ENCODE measurements around the gene CACNA1G.

CACNA1G gene

DNA sequence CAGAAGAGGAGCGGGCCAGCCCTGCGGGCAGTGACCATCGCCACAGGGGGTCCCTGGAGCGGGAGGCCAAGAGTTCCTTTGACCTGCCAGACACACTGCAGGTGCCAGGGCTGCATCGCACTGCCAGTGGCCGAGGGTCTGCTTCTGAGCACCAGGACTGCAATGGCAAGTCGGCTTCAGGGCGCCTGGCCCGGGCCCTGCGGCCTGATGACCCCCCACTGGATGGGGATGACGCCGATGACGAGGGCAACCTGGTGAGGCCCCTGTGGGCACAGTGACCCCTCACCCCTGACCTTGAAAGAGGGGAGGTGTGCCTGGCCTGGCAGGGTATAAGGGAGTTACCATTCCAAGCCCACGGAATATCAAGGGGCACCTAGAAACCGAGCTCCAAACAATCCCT lies 39.1 kb downstream of the CACNA1G start:
- H3K9ac ChIP-seq (ENCODE audit: low read depth, low read length), result no peak overlapping the region
- no peak overlapping the region for H3K4me2 ChIP-seq (ENCODE audit: insufficient read depth, low read length)
- ATAC-seq (ENCODE audit: insufficient read depth, low read depth), result no peak
- TF ChIP-seq, protein P1, sequence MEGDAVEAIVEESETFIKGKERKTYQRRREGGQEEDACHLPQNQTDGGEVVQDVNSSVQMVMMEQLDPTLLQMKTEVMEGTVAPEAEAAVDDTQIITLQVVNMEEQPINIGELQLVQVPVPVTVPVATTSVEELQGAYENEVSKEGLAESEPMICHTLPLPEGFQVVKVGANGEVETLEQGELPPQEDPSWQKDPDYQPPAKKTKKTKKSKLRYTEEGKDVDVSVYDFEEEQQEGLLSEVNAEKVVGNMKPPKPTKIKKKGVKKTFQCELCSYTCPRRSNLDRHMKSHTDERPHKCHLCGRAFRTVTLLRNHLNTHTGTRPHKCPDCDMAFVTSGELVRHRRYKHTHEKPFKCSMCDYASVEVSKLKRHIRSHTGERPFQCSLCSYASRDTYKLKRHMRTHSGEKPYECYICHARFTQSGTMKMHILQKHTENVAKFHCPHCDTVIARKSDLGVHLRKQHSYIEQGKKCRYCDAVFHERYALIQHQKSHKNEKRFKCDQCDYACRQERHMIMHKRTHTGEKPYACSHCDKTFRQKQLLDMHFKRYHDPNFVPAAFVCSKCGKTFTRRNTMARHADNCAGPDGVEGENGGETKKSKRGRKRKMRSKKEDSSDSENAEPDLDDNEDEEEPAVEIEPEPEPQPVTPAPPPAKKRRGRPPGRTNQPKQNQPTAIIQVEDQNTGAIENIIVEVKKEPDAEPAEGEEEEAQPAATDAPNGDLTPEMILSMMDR (IDR thresholded peaks at IDR 0.05; ENCODE audit: borderline replicate concordance, extremely low read depth, low read length, poor library complexity, severe bottlenecking), result no peak
- TF ChIP-seq EZH2 (IDR thresholded peaks at IDR 0.05; ENCODE audit: borderline replicate concordance, low read depth, low read length, severe bottlenecking), result no peak
- peaks cover 11% of the 10 kb centered on the region for H3K27me3 ChIP-seq (ENCODE audit: insufficient read depth, low read length, poor library complexity)
- no peak for DNase-seq
- H3K79me2 ChIP-seq (ENCODE audit: insufficient read depth, low read length), result no peaks in the 10 kb centered on the region
- H4K20me1 ChIP-seq (ENCODE audit: insufficient read depth, low read length), result no peaks in the 10 kb centered on the region
- H3K4me3 ChIP-seq (ENCODE audit: low read depth in 1 of 2, low read length in 2 of 2), result no peak overlapping the region
- no peaks in the 10 kb centered on the region for H3K9me3 ChIP-seq (ENCODE audit: insufficient read depth, low read length, severe bottlenecking)
- no peak overlapping the region for H2AFZ ChIP-seq (ENCODE audit: low read depth, low read length)
- H3K36me3 ChIP-seq (ENCODE audit: insufficient read depth, low read length), result no peaks in the 10 kb centered on the region
- H3K4me1 ChIP-seq (ENCODE audit: insufficient read depth, low read length), result no peaks in the 10 kb centered on the region
- no peak overlapping the region for H3K27ac ChIP-seq (ENCODE audit: low read length)

DNA sequence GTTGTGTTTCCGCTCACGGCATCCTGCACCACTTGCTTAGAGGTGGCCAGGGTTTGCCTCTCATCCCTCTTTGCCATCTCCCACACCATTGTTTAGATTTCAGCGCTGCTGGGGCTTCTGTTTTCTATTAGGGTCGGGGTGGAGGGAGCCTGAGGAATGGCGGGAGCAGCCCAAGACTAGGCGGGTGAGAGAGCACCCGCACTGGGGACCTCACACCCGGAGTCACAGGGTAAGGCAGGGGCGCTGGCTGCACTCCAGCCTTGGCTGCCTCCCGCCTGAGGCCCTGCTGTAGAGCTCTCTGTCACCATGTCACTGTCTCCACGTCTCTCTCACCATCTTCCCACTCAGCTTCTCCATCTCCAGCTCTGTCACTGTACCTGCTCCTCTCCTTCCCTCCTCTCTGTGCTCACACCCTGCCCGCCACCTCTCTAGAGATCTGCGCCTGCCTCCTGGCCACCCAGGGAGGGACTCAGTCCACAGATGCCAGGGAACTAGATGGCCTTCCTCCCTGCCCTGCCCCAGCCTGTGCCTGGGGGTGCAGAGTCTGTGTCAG lies 41.4 kb downstream of the CACNA1G start:
- Histone ChIP-seq H3K4me1 (ENCODE audit: insufficient read depth, low read length) (no peaks in the 10 kb centered on the region), H3K9me3 (ENCODE audit: insufficient read depth, low read length, severe bottlenecking) (no peaks in the 10 kb centered on the region), H3K4me2 (ENCODE audit: insufficient read depth, low read length) (no peak overlapping the region), H3K79me2 (ENCODE audit: insufficient read depth, low read length) (no peaks in the 10 kb centered on the region), H3K9ac (ENCODE audit: low read depth, low read length) (no peak overlapping the region), H3K27me3 (ENCODE audit: insufficient read depth, low read length, poor library complexity) (peaks cover 3% of the 10 kb centered on the region), H4K20me1 (ENCODE audit: insufficient read depth, low read length) (no peaks in the 10 kb centered on the region), H3K36me3 (ENCODE audit: insufficient read depth, low read length) (no peaks in the 10 kb centered on the region), H3K27ac (ENCODE audit: low read length) (no peak overlapping the region), H3K4me3 (ENCODE audit: low read depth in 1 of 2, low read length in 2 of 2) (no peak overlapping the region), H2AFZ (ENCODE audit: low read depth, low read length) (no peak overlapping the region)
- TF ChIP-seq, protein P1 (IDR thresholded peaks at IDR 0.05; ENCODE audit: borderline replicate concordance, extremely low read depth, low read length, poor library complexity, severe bottlenecking), result no peak
- no peak for TF ChIP-seq EZH2 (IDR thresholded peaks at IDR 0.05; ENCODE audit: borderline replicate concordance, low read depth, low read length, severe bottlenecking)
- ATAC-seq (ENCODE audit: insufficient read depth, low read depth) (no peak), DNase-seq (no peak)

DNA sequence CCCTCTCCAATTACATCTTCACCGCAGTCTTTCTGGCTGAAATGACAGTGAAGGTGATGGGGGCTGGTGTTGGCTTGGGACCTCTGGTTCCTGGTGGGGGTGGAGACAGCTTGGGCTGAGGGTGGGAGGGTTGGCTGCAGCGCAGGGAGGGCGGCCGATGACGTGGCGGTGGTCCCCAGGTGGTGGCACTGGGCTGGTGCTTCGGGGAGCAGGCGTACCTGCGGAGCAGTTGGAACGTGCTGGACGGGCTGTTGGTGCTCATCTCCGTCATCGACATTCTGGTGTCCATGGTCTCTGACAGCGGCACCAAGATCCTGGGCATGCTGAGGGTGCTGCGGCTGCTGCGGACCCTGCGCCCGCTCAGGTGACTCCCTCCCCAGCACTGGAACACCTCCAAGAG lies 42.3 kb downstream of the CACNA1G start:
- Histone ChIP-seq H3K27me3 (ENCODE audit: insufficient read depth, low read length, poor library complexity) (peaks cover 3% of the 10 kb centered on the region), H2AFZ (ENCODE audit: low read depth, low read length) (no peak overlapping the region), H4K20me1 (ENCODE audit: insufficient read depth, low read length) (no peaks in the 10 kb centered on the region), H3K36me3 (ENCODE audit: insufficient read depth, low read length) (no peaks in the 10 kb centered on the region), H3K4me1 (ENCODE audit: insufficient read depth, low read length) (no peaks in the 10 kb centered on the region), H3K4me2 (ENCODE audit: insufficient read depth, low read length) (no peak overlapping the region), H3K79me2 (ENCODE audit: insufficient read depth, low read length) (no peaks in the 10 kb centered on the region), H3K27ac (ENCODE audit: low read length) (no peak overlapping the region), H3K9me3 (ENCODE audit: insufficient read depth, low read length, severe bottlenecking) (no peaks in the 10 kb centered on the region), H3K9ac (ENCODE audit: low read depth, low read length) (no peak overlapping the region), H3K4me3 (ENCODE audit: low read depth in 1 of 2, low read length in 2 of 2) (no peak overlapping the region)
- ATAC-seq (ENCODE audit: insufficient read depth, low read depth), result no peak
- TF ChIP-seq, protein P1 (IDR thresholded peaks at IDR 0.05; ENCODE audit: borderline replicate concordance, extremely low read depth, low read length, poor library complexity, severe bottlenecking), result no peak
- TF ChIP-seq EZH2 (IDR thresholded peaks at IDR 0.05; ENCODE audit: borderline replicate concordance, low read depth, low read length, severe bottlenecking), result no peak
- no peak for DNase-seq
